Stimulated activated effector memory CD8-positive, alpha-beta T cell treated with anti-CD3 and anti-CD28 coated beads, Interleukin-12 subunit alpha, Interleukin-12 subunit beta, amount 100 ng/mL, for 72 hours (primary cell): ENCODE data around the gene ZNF106.
A peak's percentile ranks its signal among the peaks of the same experiment; 100 is the strongest.

Experiments
- ATAC-seq: fragments of 150-1000 bp; cut with Tn5 transposase; 2 replicates; pipeline ENCODE4 v1.10.0; 2021
- DNase-seq, 2 donors: peaks; one replicate each; pipeline ENCODE4 v3.0.0; 2021 to 2022; ENCODE audit warnings: low spot score in 2 of 2
- H3K27ac Mint-ChIP-seq: one replicate; pipeline ENCODE4 v1.8.0; 2022; ENCODE audit warnings: mild to moderate bottlenecking, mixed read lengths
- H3K36me3 Mint-ChIP-seq: one replicate; pipeline ENCODE4 v1.8.0; 2022; ENCODE audit warnings: mild to moderate bottlenecking, mixed read lengths
- H3K4me1 Mint-ChIP-seq: one replicate; pipeline ENCODE4 v1.8.0; 2022; ENCODE audit warnings: mixed read lengths
- H3K4me3 Mint-ChIP-seq: one replicate; pipeline ENCODE4 v1.8.0; 2022; ENCODE audit warnings: mild to moderate bottlenecking, mixed read lengths
- H3K9me3 Mint-ChIP-seq: one replicate; pipeline ENCODE4 v1.8.0; 2022; ENCODE audit warnings: mixed read lengths

Gene ZNF106

GRCh38 chr15:42402455-42403205 lies 88.3 kb downstream of the ZNF106 start:
- DNase-seq = no peak
- peaks cover 27% of the 10 kb centered on the region for H3K4me1 Mint-ChIP-seq
- ATAC-seq = peak; percentile 36
- no peaks in the 10 kb centered on the region for H3K36me3 Mint-ChIP-seq
- no peaks in the 10 kb centered on the region for H3K9me3 Mint-ChIP-seq
- peak overlapping the region; percentile 82 for H3K27ac Mint-ChIP-seq
- peak overlapping the region; percentile 63 for H3K4me3 Mint-ChIP-seq

- ATAC-seq = peak; percentile 71
- peak; percentile 6 to 61 for DNase-seq
- peak overlapping the region; percentile 63 for H3K4me3 Mint-ChIP-seq
Measured at GRCh38 chr15:42401544-42402454, 89.1 kb downstream of the ZNF106 start.

GRCh38 chr15:42395838-42396237 lies 95.1 kb downstream of the ZNF106 start:
- no peak for DNase-seq
- Mint-ChIP-seq H3K36me3 (no peaks in the 10 kb centered on the region), H3K4me1 (peaks cover 1% of the 10 kb centered on the region), H3K9me3 (no peaks in the 10 kb centered on the region), H3K27ac (no peak overlapping the region), H3K4me3 (no peak overlapping the region)
- ATAC-seq = no peak

More at GRCh38 chr15:42401544-42402454, 89.1 kb downstream of the ZNF106 start:
- Mint-ChIP-seq H3K9me3 (no peaks in the 10 kb centered on the region), H3K4me1 (peaks cover 27% of the 10 kb centered on the region), H3K36me3 (no peaks in the 10 kb centered on the region), H3K27ac (peak overlapping the region; percentile 82)

- DNase-seq (no peak), ATAC-seq (no peak)
- Mint-ChIP-seq H3K27ac (no peak overlapping the region), H3K4me1 (no peaks in the 10 kb centered on the region), H3K36me3 (no peaks in the 10 kb centered on the region), H3K4me3 (no peak overlapping the region), H3K9me3 (no peaks in the 10 kb centered on the region)
Measured at GRCh38 chr15:42394106-42394505, 96.8 kb downstream of the ZNF106 start.

GRCh38 chr15:42392309-42393024 lies 98.5 kb downstream of the ZNF106 start:
- no peaks in the 10 kb centered on the region for H3K36me3 Mint-ChIP-seq
- no peaks in the 10 kb centered on the region for H3K9me3 Mint-ChIP-seq
- H3K4me1 Mint-ChIP-seq = no peaks in the 10 kb centered on the region
- no peak for DNase-seq
- no peak overlapping the region for H3K4me3 Mint-ChIP-seq
- ATAC-seq = no peak
- H3K27ac Mint-ChIP-seq = no peak overlapping the region

- no peak overlapping the region for H3K4me3 Mint-ChIP-seq
- H3K4me1 Mint-ChIP-seq = no peaks in the 10 kb centered on the region
- no peaks in the 10 kb centered on the region for H3K9me3 Mint-ChIP-seq
- DNase-seq = no peak
- no peak overlapping the region for H3K27ac Mint-ChIP-seq
- H3K36me3 Mint-ChIP-seq = no peaks in the 10 kb centered on the region
- no peak for ATAC-seq
Measured at GRCh38 chr15:42387603-42388002, 103.3 kb downstream of the ZNF106 start.

GRCh38 chr15:42385980-42386700 lies 104.8 kb downstream of the ZNF106 start:
- no peaks in the 10 kb centered on the region for H3K36me3 Mint-ChIP-seq
- H3K4me3 Mint-ChIP-seq = no peak overlapping the region
- no peak for DNase-seq
- H3K9me3 Mint-ChIP-seq = no peaks in the 10 kb centered on the region
- no peak for ATAC-seq
- H3K4me1 Mint-ChIP-seq = no peaks in the 10 kb centered on the region
- H3K27ac Mint-ChIP-seq = no peak overlapping the region

GRCh38 chr15:42385206-42385979 lies 105.5 kb downstream of the ZNF106 start:
- peak; percentile 53 for ATAC-seq
- no peak overlapping the region for H3K27ac Mint-ChIP-seq
- peak in 1 of 2 donors; percentile 66 for DNase-seq
- no peaks in the 10 kb centered on the region for H3K36me3 Mint-ChIP-seq
- H3K4me1 Mint-ChIP-seq = no peaks in the 10 kb centered on the region
- H3K4me3 Mint-ChIP-seq = no peak overlapping the region
- H3K9me3 Mint-ChIP-seq = no peaks in the 10 kb centered on the region

- DNase-seq = no peak
- Mint-ChIP-seq H3K9me3 (no peaks in the 10 kb centered on the region), H3K27ac (no peak overlapping the region), H3K36me3 (no peaks in the 10 kb centered on the region), H3K4me3 (no peak overlapping the region), H3K4me1 (no peaks in the 10 kb centered on the region)
- no peak for ATAC-seq
Measured at GRCh38 chr15:42384597-42384996, 106.3 kb downstream of the ZNF106 start.

GRCh38 chr15:42378011-42378410 lies 112.9 kb downstream of the ZNF106 start:
- Mint-ChIP-seq H3K4me3 (no peak overlapping the region), H3K27ac (no peak overlapping the region), H3K4me1 (no peaks in the 10 kb centered on the region), H3K9me3 (no peaks in the 10 kb centered on the region), H3K36me3 (no peaks in the 10 kb centered on the region)
- no peak for ATAC-seq
- DNase-seq = no peak

- no peak for DNase-seq
- Mint-ChIP-seq H3K9me3 (no peaks in the 10 kb centered on the region), H3K36me3 (no peaks in the 10 kb centered on the region), H3K4me1 (no peaks in the 10 kb centered on the region), H3K27ac (no peak overlapping the region), H3K4me3 (no peak overlapping the region)
- ATAC-seq = no peak
Measured at GRCh38 chr15:42375941-42376340, 115.0 kb downstream of the ZNF106 start.

GRCh38 chr15:42375252-42375651 lies 115.7 kb downstream of the ZNF106 start:
- Mint-ChIP-seq H3K4me3 (no peak overlapping the region), H3K27ac (no peak overlapping the region), H3K9me3 (no peaks in the 10 kb centered on the region), H3K36me3 (no peaks in the 10 kb centered on the region), H3K4me1 (no peaks in the 10 kb centered on the region)
- no peak for DNase-seq
- no peak for ATAC-seq

- ATAC-seq (no peak), DNase-seq (no peak)
- no peaks in the 10 kb centered on the region for H3K4me1 Mint-ChIP-seq
- H3K36me3 Mint-ChIP-seq = no peaks in the 10 kb centered on the region
- H3K4me3 Mint-ChIP-seq = no peak overlapping the region
- no peak overlapping the region for H3K27ac Mint-ChIP-seq
- no peaks in the 10 kb centered on the region for H3K9me3 Mint-ChIP-seq
Measured at GRCh38 chr15:42374810-42375209, 116.1 kb downstream of the ZNF106 start.

GRCh38 chr15:42373936-42374335 lies 117.0 kb downstream of the ZNF106 start:
- Mint-ChIP-seq H3K9me3 (no peaks in the 10 kb centered on the region), H3K4me3 (no peak overlapping the region), H3K36me3 (no peaks in the 10 kb centered on the region), H3K4me1 (no peaks in the 10 kb centered on the region), H3K27ac (no peak overlapping the region)
- DNase-seq = no peak
- no peak for ATAC-seq
